NCI-H1092 treated with DMSO at 0.1 percent for 48 hours (cell line): ENCODE measurements around the gene NUDT14.

Source experiments
- DNase-seq: peaks from one replicate; lab custom pipeline; 2025; lab: John Stamatoyannopoulos, UW

The NUDT14 gene

DNA sequence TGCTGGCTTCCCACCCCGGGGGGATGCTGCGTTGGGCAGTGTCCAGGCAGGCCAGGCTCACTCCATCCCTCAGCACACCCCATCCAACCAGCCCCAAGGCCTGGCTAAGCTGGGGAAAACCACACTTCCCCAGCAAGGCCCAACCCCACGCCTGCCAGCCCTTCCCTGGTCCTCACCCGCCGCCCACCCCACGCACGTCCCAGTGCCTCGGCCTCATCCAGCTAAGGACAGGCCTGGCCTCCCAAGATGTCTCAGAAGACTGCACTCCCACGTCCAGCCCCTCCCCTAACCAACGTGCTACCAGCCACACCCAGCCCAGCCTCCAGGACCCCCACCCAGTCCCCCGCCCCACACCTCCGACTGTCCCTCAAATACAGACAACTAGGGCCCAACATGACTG, 22.3 kb downstream of the NUDT14 start:
- no peak for DNase-seq

DNA sequence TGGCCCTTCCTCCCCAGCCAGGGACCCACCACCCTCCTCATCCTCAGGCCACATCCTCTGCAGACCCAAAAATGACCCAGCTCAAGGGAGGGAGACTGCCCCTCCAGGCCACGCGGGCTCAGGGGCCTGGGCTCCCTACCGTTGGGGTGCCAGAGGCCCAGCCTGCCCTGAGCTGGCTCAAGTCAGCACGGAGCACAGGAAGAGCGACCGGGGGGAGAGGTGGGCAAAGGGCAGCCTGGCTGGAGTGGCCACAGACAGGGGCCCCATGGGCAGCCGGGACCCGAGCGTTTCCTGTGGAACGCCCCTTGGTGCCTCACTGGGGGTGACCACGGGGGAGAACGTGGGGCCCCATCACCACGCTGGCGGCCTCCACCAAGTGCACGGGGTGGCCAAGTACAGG, 23.2 kb downstream of the NUDT14 start:
- no peak for DNase-seq

DNA sequence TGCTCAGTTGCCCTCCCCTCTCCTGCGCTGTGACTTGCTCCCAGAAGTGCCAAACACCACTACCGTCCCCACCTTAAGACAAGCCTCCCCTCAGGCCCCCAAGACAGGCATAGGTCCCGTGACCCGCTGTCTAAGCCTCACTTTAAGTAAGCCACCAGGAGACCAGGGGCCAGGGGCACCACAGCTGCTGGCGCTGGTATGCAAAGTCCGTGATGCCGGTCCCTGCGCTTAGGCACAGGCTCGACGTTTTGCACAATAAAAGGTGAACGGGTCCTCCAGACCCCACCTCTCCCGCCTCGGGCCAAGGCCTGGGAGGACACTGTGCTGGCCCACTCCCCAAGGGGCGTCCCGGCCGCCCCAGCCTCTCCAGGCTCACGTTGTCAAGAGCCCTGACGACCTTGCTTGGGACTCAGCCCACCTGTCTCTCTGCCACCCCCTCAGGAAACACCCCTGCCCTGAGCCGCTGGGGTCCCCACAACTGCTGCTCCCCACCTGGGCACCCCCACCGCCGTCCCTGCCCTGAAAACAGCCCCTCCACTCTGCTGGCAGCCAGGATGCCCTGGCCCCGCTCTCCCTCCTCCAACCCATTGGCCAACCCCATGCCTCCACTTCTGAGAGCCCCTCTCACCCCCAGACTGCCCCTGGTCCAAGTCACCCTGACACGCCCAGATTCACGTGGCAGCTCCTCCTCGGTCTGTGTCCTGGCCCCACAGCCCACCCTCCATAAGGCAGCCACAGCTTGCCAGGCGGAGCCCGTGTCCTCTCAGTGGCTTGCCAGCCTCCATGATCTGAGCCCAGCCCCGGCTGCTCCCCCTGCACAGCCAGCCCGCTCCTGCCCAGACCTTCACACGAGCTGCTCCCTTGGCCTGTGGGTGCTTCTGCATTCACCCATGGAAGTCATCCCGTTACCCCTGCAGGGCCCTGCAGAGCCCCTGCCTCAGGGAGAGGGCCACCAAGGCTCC, 24.4 kb downstream of the NUDT14 start:
- DNase-seq, result no peak

DNA sequence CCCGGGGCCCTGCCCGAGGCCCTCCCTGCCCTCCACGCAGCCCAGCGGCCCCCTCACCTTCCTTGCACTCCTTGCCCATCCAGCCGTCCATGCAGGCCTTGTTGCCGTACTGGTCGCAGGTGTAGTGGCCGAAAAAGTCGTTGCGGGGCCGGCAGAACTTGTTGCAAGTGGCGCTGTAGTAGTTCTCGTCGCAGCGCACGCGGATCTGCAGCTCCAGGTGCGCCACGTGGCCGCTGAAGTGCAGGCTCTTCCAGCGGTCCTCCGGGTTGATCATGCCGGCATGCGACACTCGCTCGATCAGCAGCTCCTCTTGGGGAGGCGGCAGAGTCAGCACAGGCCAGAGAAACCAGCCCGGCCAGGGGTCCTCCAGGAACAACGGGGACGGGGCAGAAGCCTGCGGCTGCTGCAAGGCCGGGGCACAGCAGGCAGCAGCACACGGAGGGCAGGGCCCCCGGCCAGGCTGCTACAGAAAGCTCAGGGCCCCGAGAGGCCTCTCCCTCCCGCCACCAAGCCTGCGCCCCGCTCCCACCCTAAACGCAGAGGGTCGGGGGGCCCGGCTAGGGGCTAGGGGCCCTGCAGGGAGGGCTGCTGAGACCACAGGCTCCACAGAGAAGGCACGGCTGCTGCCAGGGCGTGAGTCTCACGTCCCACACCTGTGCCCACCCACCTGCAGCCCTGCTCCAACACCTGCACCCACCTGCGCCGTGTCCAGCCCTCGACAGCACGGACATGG, 25.3 kb downstream of the NUDT14 start:
- no peak for DNase-seq

DNA sequence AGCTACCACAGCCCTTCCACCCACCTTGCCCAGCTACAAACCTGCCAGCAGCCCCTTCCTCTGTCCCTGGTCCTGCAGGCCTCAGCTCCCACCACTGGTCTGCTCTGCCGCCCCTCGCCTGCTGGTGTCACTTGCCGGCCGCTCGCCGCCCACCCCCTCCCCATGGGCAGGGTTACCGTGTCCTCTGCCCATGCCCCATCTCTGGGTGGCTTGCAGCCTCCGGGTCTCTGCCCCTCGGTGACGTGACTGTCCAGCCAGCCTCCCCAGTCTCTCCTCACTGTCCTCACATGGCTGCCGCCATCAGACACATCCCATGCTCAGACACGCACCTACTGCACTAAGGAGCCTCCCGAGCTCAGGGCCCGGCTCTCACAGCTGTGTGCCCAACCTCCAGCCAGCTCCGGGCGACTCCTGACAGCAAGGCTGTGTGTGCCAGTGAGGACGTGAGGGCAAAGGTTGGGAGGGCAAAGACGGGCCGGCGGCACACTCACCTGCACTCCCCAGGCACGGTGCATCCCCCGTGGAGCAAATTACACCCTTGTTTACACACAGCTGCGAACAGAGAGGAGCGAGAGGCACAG, 26.0 kb downstream of the NUDT14 start:
- DNase-seq, result no peak

DNA sequence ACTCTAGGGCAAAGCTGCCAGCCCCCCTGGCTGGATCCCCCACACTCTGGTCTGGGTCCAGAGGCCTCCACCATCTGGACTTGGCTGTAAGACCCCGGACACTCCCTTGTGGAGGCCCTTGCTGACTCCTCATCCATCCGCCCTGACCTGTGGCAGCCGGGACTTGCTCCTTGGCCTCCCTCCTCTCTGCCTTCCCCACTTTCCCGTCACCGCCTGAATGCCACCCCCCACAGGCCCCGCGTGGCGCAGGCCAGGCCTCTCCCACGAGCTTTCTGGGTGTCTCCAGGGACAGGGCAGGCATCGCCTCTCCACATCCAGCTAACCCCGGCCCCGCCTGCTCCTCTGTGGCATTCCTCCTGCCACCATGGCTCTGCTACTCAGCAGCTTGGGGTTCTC, 26.6 kb downstream of the NUDT14 start:
- DNase-seq, result no peak

DNA sequence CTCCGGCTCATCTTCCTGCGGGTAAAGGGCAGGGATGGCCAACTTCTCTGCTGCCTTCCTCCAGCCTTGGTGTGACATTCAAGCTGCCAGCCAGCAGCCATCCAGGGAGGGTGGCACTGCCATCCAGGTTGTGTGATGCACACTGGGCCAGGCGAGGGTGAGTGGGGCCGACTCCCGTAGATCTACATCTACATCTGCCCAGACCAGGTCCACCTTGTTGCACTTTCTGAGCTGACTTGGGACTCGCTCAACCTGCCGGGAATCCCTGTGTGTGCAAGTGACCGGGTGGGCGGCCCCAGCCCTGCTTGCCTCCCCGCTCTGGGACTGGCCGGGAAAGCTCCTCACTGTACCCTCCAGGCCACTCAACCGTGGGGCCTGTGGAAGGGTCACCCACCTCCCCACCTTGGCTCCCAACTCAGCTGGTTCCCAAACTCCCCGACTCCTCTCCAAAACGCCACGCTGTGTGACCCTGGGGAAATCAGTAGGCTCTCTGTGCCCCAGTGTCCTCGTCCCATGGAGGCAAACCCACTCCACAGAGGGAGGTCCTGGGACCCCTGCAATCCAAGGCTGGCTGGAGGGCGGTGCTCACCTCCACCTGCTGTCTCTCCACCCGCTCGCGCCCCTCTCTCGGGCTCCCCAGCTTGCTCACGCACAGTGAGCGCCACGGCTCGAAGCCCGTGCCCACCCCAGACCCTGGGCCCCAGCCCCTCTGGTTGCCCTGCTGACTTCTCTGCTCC, 27.2 kb downstream of the NUDT14 start:
- no peak for DNase-seq

DNA sequence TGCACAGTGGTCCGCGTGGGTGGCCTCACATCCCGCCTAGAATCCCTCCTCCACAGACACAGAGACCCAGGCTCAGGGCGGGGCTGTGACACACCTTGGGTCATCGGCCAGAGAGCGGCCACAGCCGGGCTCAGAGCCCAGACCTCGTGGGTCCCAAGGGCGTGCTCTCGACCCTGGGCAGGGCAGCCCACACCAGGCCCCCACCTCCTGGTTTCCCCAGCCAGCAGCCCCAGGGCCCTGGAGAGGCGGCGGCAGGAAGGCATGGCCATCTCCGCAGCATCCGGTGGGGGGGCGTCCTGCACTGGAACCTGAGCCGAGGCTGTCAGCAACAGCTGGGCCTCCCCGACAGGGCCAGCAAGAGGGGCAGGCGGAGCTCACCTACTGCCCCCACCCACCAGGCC, 27.8 kb downstream of the NUDT14 start:
- no peak for DNase-seq

DNA sequence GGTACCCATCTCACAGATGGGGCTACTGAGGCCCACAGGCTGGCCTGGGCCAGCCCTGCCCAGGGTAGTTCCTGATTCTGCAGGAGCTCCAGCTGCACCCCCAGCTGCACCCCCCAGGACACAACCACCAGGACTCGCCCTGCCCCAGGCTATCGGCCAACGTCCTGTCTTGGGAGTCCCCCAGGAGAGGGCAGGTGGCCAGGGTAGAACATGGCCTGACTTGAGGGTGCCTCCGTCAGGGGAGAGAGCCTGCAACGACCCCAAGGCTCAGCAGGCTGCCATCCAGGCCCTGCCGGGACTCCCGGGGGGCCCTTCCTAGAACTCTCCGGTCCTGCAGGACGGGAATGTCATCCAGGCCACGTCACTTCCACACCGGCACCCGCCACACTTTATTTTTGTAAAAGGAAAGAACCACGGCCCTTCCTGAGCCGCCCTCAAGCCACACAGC, 28.3 kb downstream of the NUDT14 start:
- DNase-seq, result no peak

DNA sequence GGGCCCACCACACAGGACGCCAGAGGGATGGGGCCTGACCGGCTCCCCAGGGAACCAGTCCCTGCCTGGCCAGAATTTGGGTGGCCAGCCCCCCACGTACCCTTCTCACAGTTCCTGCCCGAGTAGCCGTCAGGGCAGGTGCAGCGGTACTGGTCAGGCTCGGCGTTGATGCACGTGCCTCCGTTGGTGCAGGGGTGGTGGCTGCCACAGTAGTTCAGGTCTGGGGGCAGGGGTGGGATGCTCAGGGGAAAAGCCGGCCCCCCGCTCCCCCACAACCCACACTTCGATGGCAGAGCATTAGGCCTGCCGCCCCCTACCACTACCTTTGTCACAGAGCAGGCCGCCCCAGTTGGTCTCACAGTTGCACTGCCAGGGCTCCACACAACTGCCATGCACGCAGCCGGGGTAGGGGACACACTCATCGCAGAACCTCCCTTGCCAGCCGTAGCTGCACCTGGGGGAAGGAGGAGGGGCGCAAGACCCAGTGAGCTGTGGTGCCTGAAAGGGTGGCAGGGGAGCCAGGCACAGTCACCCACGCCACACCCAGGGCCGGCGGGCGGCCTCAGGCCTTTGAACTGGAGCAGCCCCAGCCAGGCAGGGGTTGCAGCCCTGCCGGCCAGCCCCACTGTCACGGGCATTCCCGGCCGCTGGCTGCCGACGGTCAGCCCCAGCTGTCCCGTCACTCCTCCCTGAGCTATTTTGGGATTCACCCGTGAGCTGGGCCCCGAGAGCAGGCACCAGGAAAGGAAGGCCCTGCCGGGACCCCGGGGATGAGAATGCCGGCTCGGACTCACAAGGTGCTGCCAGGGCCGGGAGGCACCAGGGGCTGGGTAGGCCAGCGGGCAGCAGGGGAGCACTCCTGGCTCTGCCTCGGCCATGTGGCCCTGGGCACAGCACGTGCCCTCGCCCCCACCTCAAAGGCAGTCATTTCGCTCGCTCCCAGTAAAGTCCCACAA, 29.0 kb downstream of the NUDT14 start:
- DNase-seq, result no peak

DNA sequence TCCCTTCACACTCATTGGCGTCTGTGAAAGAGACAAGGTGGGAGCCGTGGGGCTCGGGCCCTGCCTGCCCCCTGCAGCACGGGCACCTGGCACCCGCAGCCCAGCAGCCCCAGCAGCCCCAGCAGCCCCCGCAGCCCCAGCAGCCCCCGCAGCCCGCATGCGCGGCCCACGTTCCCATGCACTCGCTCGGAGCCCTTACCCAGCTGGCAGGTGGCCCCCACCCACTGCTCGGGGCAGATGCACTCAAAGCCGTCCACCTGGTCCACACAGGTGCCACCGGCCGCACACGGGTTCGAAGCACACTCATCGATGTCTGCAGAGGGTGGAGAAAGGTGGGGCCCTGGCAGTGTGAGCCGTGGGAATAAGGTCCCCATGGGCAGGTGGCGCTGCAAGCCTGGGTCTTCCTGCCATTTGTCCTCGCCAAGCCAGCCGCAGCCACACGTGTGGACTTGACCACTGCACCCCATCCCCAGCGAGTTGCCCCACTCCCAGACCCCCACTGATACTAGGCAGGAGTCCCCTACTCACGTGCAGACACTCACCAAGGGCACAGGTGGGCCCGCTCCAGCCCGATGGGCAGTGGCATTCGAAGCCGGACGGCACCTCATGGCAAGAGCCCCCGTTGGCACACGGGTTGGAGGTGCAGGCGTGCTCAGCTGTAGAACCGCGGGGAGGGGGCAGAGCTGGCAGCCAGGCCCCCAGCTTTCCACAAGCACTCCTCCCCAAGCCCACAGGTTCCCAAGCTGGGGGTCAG, 29.9 kb downstream of the NUDT14 start:
- no peak for DNase-seq

DNA sequence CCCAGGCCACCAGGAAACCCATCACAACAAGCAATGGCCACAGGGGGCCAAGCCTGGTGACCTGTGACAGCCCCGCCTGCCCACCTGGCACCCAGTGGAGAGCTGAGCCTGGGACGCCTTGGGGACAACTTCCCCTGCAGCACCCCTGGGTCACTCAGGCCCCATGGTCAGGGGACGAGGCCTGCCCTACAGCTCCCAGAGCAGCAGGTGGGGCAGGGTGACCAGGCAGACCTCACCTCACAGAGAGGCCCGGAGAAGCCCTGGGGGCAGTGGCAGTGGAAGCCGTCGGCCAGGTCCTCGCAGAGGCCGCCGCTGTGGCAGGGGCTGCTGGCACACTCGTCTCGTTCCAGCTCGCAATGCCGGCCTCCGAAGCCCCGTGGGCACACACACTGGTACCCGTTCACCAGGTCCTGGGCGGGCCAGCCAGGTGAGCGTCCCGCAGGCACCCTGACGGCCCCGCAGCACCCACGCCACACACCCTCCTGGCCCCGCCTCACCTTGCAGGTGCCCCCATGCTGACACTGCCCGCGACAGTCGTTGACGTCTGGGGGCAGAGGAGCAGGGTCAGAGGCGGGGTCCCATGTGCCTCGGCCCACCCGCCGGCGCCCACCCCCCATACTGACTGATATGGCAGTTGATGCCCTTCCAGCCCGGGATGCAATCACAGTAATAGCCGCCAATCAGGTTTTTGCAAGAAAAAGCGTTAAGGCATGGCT, 30.6 kb downstream of the NUDT14 start:
- DNase-seq, result no peak

DNA sequence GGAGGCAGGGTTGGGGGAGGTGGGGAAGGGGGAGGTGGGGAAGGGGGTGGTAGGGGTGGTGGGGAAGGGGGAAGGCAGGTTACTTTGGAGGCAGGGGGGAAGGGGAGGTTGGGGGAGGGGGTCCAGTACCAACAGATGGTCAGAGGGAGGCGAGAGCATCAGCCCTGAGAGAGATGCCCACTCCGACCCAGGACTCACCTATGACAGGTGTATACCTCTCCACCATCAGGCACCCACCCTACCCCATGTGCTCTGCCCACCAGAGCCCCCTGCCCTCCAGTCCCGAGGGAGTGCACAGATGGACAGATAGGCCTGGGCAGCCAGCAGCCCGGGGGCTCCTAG, 31.1 kb downstream of the NUDT14 start:
- no peak for DNase-seq

DNA sequence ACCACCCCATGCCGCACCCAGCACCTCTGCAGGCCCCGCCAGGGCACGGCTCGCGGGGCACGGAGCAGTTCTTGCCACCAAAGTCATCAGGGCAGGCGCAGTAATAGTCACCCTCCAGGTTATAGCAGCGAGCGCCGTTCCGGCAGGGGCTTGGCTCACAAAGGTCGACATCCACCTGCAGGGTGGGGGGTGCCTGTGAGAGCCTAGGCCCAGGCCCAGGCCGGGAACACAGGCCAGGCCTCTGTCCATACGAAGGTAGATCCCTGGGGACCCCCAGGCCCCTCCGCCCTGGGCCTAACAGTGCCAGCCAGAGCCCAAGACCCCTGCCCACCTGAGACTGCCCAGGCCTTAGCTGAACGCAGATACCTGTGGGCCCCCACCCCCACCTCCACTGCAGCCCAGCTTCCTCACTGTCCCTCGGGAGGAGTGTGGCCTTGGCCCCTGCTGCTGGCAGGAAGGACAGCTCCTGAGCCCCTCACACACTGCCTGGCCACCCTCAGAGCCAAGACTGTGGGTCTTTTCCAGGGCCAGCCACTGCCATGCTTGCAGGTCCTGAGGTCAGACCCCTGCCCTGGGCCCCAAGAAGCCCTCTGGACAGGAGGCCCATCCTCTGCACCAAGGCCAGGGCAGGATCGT, 31.8 kb downstream of the NUDT14 start:
- no peak for DNase-seq

DNA sequence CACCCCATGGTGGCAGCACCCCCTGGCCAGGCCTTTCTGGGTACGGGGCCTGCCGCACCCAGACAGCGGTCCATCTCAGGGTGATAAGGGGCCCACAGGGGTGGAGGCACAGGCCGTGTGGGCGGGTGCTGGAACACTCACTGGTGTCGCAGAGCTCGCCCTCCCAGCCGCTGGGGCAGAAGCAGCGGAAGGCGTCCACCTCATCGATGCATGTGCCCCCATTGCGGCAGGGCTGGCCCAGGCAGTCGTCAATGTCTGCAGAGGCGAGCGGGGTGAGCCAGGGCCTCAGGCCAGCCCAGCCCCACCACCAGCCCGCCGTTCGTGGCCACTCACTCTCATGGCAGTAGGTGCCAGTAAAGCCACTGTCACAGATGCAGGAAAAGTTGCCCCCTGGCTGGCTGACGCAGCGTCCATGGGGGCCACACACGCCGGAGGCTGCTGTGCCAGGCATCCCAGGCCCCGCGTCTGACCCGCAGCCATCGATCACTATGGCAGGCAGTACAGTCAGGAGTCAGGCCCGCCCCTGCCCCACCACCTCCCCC, 32.4 kb downstream of the NUDT14 start:
- no peak for DNase-seq

DNA sequence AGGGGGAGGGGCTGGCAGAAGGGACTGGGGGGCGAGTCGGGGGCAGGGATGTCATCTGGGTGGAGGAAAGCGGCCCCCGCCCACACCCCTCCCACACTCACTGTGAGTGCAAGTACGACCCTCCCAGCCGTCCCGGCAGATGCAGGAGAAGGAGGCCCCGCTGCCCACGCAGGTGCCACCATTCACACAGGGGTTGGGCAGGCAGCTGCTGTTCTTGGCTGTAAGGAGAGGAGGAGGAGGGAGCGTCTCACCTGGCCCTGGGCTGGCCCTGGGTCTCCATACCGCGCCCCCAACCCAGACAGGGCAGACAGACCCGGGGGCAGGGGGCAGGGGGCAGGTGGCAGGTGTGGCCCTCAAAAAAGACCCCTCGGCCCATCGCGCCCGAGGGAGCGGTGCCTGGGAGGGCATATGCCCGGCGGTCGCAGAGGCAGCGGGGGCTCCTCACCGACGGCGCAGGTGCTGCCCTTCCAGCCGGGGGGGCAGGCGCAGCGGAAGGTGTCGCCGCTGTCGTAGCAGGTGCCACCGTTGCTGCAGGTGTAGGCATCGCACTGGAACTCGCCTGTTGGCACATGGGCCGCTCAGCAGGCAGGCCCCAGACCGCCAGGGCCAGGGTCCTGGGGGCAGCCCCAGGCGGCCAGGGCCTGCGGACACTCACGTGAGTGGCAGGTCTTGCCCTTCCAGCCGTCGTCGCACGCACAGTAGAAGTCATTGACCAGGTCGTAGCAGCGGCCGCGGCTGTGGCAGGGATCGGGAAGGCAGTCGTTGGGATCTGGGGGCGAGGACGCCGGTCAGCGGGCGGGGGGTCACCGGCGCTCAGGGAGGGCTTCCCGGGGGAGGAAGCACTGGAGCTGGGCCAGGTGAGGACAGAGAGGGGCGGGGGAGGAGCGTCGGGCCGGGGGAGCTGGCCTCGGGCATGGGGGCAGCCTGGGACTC, 33.2 kb downstream of the NUDT14 start:
- no peak for DNase-seq

DNA sequence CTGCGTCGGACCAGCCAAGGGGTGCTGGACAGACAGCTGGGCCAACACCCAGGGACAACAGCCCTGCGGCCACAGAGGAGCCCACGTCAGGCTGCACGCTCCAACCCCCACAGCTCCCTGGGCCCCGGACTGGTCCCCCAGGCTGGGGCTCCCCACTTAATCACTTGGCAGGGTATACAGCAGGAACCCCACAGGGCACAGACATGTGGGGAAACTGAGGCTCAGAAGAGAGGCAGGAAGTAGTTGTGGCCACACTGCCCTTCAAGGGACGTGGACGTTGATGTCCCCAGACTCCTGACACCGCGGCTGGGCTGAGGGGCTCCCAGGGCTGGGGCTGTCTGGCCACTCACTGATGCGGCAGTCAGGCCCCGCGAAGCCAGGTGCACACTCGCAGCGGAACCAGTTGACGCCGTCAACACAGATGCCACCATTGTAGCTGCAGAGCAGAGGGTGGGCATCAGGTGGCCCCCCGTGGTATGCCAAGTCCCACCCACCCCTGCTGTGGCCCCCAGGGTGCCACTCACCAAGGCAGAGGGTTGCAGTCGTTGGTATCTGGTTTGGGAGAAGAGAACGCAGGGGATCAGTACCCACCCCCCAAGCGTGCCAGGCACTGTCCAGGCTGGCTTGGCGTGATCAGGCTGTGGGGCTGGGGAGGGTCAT, 34.0 kb downstream of the NUDT14 start:
- DNase-seq, result no peak
